Activated gamma-delta T cell (primary cell): ENCODE measurements around the gene TECTA.
"Not testable (repeated sequence)": the region's sequence is repeated elsewhere in the genome, so short reads cannot be mapped to it uniquely, and the experiment has no call there.

Source experiments
- DNase-seq: peaks from one replicate; lab custom pipeline; 2025; lab: John Stamatoyannopoulos, UW

TECTA gene

DNA sequence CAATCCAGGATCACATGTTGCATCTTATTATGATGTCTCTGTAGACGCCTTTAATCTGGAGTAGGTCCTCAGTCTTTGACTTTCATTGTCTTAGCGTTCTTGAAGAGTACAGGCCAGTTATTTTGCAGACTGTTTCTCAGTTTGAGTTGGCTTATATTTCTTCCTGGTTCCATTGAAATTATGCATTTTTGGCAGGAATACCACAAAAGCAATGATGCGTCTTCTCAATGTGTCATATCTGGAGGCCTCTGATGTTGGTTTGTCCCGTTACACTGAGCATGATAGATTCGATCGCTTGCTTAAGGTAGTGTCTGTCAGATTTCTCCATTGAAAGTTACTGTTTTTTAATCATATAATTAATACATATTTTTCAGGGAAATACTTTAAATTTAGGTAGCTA lies 30.6 kb downstream of the TECTA start:
- DNase-seq, result no peak

DNA sequence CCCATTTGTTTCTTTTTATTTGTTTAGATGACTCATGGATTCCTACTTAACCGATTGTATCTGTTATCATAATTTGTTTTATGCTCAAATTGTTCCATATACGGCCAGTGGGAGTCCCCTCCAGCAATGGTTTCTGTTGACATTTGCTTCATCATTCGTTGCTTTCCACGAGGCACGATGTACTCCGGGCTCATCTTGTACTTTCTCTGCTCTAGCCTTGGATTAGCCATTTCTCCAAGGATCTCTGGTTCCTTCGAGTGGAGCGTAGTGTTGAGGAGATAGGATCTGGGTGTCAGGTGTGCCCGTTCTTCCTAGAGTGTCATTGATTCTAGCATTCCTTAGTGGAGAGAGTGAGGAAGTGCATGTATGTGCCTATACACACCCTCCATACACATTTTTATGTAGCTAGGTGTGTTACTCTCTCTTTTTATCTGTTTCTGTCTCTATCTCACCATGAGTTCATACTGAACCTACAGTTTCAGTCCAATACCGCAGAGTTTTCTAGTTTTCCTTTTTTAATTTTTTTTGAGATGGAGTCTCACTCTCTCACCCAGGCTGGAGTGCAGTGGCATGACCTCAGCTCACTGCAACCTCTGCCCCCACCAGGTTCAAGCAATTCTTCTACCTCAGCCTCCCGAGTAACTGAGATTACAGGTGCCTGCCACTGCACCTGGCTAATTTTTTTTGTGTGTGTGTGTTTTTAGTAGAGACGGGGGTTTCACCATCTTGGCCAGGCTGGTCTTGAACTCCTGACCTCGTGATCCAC lies 31.4 kb downstream of the TECTA start:
- no peak for DNase-seq

DNA sequence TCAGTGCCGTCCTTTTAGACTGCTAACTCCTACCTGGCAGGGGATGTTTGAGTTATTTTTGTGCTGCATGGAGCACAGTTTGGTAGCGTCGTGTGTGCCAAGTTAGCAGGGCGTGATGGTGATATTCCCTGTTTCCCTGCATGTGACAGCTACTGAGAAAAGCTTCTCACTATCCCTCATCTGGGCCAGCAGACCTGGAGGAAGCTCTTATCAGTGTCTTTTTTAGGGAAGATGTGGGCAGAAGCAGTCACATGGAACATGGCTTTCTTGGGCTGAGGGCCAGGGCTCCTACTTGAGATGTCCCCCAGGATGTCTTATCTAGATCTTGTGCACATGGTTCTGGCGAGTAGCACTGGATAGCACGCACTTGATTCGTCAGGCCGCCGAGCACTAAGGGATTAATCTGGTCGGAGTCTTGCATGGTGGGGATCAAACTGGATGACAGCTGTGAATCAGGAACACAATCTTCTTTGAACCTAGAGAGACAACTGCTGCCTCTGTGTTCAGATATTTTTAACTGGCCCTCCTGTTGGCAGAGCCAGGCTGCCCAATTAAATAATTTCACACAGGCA lies 33.8 kb downstream of the TECTA start:
- DNase-seq, result no peak

DNA sequence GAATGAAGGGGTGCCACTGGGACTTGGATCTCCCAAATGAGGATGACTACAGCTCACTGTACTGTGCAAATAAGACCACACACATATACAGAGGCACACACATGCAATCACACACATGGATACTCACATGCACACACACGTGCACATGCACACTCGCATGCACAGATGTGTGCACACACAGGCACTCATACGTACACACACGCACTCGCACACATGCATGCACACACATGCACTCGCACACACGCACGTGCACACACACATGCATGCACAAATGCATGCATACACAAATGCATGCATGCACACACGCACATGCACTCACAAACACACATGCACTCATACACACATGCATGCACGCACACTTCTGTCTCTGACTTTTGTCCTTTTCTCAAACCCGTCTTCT lies 36.0 kb downstream of the TECTA start:
- DNase-seq, result no peak

DNA sequence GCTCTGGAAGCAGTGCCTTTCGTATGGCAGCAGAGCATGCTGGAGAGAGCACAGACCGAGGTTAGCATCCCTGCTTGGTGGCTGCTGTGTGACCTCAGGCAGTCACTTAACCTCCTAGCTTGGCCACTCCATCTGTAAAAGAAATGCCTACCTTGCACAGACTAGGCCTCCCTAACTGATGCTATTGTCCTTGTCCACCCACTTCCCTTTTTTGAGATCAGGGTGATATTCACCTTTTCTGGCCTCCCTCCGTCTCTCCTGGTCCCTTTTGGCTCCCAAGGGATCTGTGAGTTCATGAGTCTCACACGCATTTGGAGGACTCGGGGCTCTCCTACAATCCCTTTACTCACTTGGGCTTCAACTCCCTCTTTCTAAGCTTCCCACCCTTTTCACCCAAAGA lies 37.2 kb downstream of the TECTA start:
- DNase-seq, result no peak

DNA sequence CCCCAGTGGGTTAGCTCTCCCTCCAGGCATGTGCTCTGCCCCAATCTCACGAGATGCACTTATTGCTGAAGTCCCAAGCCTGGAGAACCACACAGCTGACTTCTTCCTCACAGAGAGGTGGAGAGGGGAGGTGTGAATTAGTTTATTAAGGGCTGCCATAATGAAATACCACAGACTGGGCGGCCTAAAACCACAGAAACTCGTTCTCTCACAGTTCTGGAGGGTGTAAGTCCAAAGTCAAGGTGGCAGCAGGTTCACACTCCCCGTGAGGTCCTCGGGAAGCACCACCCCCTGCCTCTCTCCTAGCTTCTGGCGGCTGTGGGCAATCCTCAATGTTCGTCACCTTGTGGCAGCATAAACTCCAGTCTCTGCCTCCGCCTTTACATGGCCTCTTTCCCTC lies 39.3 kb downstream of the TECTA start:
- DNase-seq, result no peak

DNA sequence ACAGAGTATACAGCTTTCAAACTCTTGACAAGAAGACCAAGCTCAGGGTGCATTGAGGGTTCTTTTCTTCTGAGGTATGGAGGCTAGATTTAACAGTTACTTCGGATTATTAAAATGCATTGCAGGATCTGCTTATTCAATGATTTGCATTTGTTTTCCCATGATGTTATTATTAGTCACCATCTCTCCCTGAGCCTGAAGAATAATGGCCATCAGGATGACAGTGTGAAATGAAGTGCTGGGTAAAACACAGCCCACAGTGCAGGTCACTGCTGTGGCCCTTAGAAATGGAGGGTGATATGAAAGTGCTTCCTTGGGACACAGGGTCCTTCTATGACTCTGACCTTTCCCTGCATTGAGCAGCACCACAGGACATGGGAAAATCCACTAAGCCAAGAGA lies 40.0 kb downstream of the TECTA start:
- DNase-seq, result no peak

DNA sequence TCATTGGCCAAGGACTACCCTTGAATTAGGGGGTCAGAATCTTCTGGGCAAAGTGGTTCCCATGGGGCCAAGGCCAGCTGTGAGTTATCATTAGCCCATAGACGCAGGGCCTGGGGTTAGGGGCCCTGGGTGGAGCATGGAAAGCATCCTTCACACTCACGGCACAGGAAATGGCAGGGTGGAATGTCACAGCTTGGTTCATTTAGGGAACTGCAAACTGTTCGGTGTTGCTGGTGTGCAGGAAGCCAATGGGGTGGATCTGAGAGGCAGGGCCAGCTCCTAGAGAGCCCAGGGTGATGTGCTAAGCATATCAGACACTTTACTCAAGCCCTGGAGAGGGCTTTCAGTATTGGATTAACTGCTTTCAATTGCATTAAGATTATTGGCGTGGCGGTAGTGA lies 42.9 kb downstream of the TECTA start:
- DNase-seq, result no peak

DNA sequence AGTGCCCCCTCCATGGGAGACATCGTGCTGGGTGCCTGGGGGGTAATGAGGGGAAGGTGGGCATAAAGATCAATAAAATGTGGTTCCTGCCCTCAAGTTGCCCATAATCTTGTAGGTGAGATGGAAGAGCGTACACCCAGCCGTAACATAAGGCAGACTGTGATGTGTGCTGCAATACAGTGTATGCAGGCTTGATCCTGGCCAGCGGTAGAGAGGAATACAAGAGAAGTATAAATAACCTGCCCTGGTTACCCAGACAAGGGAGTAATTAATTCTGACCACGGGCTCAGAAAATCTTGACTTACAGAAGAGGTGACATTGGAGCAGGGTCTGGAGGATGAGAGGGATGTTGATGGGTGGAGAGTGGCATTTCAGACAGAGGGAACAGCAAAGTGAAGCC lies 43.7 kb downstream of the TECTA start:
- DNase-seq, result no peak

DNA sequence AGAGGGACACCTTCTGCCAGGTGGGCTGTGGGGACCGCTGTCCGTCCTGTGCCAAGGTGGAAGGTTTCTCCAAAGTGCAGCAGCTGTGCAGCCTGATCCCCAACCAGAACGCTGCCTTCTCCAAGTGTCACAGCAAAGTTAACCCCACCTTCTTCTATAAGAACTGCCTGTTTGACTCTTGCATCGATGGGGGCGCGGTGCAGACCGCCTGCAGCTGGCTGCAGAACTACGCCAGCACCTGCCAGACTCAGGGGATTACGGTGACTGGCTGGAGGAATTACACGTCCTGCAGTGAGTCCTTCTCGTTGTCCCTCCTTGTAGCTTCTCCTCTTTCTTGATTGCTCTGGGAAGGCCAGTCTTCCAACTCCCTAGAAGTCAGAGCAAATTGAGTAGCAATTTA lies 44.8 kb downstream of the TECTA start:
- no peak for DNase-seq

DNA sequence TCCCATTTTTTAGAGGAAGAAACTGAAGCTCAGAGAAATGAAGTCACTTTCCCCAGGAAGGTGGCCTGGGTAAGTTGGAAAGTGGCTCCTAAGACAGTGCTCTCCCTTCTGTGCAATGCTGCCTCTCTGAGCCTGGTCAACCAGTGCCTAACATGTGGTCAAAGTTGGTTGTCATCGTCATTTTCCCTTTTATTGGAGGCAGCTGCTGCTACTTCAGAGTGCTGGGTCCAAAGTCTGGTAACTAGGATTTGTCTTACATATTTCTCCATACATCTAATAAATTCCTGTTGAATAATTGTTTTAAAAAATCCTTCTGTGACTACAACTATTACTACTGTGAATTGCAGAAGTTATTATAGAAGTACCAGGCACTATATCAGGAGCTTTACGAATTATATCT lies 48.1 kb downstream of the TECTA start:
- no peak for DNase-seq

DNA sequence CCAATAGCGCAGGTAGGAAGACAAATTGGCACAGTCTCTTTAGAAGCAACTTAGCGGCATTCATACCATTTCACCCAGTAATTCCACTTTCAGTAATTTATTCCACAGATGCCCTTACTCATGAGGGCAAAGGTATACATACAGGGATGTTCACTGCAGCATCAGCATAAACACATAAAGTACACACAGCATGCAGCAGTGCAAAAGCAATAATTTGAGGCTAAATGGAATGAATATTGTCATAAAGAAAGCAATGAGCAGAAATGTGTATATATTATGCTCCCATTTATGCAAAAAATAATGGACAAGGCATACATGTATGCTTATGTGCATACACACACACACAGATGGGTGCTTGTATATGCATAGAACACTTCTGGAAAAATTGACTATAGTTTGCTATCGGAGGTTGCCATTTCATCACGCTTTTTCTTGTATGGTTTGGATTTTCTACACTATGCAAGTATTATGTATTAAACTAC lies 50.2 kb downstream of the TECTA start:
- DNase-seq, result no peak

DNA sequence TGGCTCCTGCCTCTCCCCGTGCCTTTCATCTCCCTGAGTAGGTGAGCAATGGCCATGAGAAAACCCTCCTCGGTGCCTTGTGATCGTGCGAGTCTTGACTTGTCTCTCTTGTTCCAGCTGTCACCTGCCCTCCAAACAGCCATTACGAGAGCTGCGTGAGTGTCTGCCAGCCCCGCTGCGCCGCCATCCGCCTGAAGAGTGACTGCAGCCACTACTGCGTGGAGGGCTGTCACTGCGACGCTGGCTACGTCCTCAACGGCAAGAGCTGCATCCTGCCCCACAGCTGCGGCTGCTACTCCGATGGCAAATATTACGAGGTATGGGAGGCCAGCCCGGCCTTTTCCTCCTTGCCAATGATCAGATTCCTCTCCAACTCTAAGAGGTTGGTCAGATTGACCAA lies 51.7 kb downstream of the TECTA start:
- DNase-seq, result no peak

DNA sequence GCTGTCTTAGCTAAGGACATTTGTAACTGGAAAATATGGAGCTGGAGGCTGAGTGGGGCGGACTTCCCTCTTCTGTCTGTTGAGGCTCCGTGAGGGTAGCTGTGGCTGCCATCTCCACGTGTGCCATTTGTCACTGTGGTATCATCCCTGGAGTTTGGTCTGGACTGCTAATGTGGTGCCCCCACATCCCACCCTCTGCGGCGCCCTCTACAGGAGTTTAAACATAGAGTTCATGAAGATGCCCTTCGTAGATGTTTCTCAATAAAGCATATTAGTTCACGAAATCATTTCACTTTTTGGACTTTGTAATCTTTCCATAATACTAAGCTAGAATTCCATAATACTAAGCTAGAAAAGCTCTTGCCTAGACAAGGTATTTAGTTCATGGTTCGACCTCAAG lies 52.4 kb downstream of the TECTA start:
- no peak for DNase-seq

DNA sequence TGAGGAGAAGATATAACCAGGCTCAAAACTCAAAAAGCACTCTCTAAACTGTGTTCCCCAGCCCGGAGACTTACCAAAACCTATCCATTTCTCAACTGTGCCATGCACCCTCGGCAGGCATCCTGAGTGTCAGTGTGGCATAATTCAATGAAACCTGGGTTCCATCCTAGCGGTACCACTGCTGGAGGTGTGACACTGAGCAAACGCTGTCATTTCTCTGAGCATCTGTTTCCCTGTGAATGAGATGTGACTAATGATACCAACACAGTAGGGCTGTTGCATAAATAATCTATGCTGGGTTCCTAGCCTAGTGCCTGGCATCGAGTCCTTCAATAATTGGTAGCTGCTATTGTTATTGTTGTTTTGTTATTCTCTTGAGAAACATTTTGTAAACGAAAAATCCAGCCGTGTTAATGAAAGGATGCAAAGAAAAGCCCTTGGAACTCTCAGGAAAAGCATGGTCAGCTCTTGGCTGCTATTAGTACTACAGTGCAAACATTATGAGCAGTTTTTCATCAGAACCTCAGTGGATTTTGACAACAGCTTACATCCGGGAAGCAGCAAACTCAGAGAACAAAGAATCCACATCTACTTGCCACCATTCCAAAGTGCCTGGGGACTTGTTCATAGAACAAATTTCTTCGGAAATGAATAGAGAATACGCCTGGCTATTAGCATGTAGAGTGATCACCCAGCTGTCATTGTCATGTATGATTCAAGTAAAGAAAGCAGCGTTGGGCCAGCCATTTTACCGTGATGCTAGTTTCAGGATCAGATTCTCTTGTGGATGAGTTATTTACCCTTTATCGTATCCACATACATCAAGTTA lies 53.7 kb downstream of the TECTA start:
- no peak for DNase-seq

DNA sequence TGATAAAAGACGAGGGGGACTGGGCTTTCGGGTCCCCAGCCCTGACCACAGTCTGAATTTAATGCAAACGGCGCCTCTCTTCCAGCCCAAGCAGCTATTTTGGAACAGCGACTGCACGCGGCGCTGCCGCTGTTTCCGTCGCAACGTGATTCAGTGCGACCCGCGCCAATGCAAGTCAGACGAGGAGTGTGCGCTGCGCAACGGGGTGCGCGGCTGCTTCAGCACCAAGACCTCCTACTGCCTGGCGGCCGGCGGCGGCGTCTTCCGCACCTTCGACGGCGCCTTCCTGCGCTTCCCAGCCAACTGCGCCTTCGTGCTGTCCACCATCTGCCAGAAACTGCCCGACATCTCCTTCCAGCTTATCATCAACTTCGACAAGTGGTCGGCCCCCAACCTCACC lies 56.7 kb downstream of the TECTA start:
- DNase-seq, result no peak

DNA sequence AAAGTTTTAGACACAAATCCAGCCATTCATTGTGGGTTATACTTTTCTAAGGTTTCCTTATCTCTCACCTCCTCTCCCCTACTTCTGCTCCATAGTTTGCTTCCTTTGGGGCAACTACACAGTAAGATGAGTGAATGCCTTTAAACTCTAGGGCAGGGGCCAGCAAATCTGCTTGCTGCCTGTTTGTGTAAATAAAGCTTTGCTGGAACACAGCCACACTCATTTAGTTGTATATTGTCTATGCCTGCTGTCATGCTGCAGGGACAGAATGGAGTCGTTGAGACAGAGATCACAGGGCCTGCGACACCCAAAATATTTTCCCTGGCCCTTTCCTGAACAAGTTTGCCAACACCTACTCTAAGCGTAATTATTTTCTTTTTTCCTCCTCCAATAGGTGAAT lies 58.7 kb downstream of the TECTA start:
- no peak for DNase-seq

DNA sequence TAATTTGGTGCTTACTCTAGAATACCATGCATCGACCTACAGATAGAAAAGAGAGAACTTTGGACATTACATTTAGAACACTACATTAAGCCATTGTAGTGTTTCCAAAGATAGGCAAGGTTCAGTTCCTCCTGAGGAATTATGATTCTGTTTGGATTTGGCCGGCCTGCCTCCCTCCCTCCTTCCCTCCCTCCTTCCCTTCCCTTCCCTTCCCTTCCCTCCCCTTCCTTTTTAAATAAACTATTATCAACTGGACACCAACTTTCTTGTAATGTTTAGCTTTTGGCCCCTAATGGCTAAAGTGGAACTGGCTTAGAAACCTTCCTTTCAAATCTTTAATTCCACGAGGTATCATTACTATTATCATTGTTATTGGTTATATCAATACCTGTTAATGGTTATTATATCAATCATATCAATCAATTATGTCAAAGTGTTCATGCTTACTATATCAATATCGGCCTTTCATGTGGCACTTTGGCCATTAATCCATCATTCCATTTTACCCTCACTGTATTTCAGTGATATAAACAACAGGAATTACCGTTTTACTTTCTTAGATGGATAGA lies 60.4 kb downstream of the TECTA start:
- no peak for DNase-seq

DNA sequence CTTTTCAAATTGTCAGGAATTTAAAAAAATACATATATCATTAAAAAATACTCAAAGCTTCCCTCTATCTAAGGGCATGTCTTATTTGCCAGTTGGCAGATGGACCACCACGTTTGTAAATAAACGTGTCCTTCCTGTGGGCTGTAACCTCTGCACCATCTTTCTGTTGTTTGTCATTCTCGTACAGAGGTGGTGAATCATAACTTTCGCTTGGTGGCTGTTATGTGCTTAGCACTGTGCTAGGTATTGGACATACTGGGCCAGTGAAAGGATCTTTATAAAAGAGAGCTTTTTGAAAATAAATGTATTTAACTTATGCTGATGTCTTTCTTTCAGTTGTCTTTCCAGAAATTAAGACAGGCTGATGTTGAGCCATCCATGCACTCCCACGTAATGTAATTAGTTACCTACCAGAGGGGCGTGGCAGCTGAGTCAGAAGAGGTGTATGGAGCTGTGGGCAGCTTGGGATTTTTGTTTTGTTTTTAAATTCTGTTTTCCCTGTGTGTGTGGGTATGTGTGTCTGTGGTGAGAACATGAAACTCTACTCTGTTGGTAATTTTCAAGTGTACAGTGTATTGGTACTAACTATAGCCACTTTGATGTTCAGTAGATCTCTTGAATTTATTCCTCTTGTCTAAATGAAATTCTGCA lies 62.7 kb downstream of the TECTA start:
- no peak for DNase-seq

DNA sequence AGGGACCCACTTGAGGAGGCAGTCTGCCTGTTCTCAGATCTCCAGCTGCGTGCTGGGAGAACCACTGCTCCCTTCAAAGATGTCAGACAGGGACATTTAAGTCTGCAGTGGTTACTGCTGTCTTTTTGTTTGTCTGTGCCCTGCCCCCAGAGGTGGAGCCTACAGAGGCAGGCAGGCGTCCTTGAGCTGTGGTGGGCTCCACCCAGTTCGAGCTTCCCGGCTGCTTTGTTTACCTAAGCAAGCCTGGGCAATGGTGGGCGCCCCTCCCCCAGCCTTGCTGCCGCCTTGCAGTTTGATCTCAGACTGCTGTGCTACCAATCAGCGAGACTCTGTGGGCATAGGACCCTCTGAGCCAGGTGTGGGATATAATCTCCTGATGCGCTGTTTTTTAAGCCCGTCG lies 76.6 kb downstream of the TECTA start:
- not testable (repeated sequence) for DNase-seq

DNA sequence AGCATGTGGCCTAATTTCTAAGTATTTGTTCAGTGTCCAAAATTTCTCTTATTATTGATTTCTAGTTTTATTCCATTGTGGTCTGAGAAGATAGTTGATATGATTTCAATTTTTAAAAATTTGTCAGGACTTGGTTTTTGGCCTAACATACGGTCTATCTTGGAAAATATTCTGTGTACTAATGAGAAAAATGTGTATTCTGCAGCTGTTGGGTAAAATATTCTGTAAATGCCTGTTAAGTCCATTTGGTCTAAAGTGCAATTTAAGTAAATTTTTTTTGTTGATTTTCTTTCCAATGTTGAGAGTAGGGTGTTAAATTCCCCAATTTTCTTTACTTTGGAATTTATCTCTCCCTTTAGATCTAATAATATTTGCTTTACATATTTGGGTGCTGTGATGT lies 78.3 kb downstream of the TECTA start:
- DNase-seq, result no peak

DNA sequence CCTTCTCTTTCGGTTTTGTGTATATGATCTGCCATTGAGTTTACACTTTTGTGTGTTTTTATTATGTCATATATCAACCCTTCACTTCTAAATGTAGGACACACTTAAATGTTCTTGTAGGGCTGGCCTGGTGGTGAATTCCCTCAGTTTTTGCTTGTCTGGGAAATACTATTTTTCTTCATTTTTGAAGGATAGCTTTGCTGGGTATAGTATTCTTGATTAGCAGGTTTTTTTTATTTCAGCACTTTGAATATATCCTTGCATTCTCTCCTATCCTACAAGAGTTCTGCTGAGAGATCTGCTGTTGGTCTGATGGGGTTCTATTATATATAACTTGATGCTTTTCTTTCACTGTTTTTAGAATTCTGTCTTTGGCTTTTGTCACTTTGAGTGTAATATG lies 79.1 kb downstream of the TECTA start:
- no peak for DNase-seq
